Measurements from ENCODE around the gene CHST5. TPM values are rescaled to one million over a fixed set of nuclear protein-coding genes. Genes with fewer than 3 reads are reported as not detected.
"Not testable (repeated sequence)": the region's sequence is repeated elsewhere in the genome, so short reads cannot be mapped to it uniquely, and the experiment has no call there.

Gene CHST5
- total RNA-seq, 4 donors from 2014 or later = 0.19 TPM; not detected in 3

DNA sequence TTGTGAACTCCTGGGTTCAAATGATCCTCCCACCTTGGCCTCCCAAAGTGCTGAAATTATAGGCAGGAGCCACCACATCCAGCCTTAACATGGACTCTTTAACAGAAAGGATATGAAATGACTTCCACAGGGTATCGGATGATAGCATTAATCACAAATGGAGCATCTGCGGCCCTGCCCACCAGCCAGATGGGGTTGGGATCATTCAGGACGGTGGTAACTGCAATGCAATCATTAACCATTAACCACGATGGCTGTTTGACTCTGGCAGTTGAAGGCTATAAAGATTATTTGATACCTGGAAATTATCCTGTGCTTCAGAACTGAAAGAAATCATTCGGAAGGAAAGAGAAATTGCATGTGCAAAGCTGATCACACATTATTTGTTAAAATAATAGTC, 5.3 kb upstream of the CHST5 start:
- H3K27me3 ChIP-seq = no peaks in the 10 kb centered on the region
- no peaks in the 10 kb centered on the region for H3K4me1 ChIP-seq
- no peak for DNase-seq
- no peaks in the 10 kb centered on the region for H3K9me3 ChIP-seq
- TF ChIP-seq, protein P1, sequence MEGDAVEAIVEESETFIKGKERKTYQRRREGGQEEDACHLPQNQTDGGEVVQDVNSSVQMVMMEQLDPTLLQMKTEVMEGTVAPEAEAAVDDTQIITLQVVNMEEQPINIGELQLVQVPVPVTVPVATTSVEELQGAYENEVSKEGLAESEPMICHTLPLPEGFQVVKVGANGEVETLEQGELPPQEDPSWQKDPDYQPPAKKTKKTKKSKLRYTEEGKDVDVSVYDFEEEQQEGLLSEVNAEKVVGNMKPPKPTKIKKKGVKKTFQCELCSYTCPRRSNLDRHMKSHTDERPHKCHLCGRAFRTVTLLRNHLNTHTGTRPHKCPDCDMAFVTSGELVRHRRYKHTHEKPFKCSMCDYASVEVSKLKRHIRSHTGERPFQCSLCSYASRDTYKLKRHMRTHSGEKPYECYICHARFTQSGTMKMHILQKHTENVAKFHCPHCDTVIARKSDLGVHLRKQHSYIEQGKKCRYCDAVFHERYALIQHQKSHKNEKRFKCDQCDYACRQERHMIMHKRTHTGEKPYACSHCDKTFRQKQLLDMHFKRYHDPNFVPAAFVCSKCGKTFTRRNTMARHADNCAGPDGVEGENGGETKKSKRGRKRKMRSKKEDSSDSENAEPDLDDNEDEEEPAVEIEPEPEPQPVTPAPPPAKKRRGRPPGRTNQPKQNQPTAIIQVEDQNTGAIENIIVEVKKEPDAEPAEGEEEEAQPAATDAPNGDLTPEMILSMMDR (IDR thresholded peaks at IDR 0.05) = no peak
- no peak for TF ChIP-seq POLR2A (IDR thresholded peaks at IDR 0.05)
- no peak overlapping the region for H3K4me3 ChIP-seq
- WGBS, 2 donors = 87 to 94% methylated on average over 5 of the region's 5 CpGs
- H3K27ac ChIP-seq = no peak overlapping the region
- intact Hi-C loops (cut with DNase I) = no loop called here
- H3K36me3 ChIP-seq = peaks cover 0 to 18% (median 0%) of the 10 kb centered on the region in 3 donors

DNA sequence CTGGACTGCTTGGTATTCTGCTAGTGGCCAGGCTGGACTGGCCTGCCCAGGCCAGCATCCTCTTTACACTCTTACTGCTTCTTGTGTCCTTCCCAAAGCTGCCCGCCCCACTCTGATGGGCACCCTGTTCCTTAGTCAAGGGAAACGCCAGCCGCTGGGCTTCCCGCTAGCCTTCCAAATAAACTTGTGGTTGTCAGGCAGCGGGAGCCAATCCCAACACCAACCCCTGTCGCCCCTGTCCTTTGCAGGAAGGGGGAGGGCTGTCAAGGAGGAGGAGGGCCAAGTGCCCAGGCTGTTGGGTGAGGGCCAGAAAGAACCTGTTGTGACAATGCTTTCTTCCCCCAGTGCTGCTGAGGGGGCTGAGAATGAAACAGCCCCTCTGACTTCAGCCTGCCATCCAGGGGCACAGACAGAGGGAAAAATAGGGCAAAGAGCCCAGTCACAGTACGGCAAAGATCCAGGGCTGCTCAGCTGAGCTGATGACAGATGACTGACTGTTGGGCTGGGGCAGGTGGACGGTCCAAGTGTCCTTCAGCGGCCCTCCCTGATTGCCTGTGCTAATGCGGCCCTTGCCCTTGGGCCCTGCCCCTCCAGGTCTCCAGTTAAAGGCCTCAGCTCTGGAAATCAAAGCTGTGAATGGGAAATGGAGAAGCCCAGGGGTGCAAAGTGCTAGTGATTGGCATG, 3.1 kb upstream of the CHST5 start:
- H3K27me3 ChIP-seq; H3K4me3 ChIP-seq; H3K27ac ChIP-seq; DNase-seq; H3K9me3 ChIP-seq; intact Hi-C loops (cut with DNase I); H3K4me1 ChIP-seq; H3K36me3 ChIP-seq: not testable (repeated sequence)
- WGBS, 2 donors = 74% methylated on average over 3 of the region's 10 CpGs; no CpG with 5 or more reads in 1 of the 2 donors

DNA sequence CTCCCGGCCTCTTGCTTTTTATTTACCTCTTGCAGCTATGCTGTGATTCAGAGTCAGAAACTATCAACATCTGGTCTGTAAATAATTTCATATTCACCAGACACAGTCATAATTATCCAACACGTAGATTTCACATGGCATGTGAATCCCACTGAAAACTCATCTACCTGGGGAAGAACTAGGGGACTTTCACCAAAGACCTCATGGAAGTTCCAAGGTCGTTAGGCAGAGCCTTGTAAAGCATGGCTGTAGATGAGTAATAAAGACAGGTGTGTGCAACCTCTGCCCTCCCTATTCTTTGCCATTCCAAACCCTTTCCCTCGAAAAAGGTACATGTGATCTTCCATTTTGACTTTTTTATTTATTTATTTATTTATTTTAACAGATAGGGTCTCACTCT, 1.9 kb upstream of the CHST5 start:
- Histone ChIP-seq H3K9me3 (no peaks in the 10 kb centered on the region), H3K27me3 (no peaks in the 10 kb centered on the region), H3K36me3 (peaks cover 0 to 5% (median 0%) of the 10 kb centered on the region in 3 donors), H3K27ac (no peak overlapping the region), H3K4me3 (no peak overlapping the region), H3K4me1 (no peaks in the 10 kb centered on the region)
- intact Hi-C loops (cut with DNase I) = no loop called here
- 73 to 76% methylated on average over 4 of the region's 4 CpGs for WGBS, 2 donors
- TF ChIP-seq, protein P1 (IDR thresholded peaks at IDR 0.05) = no peak
- TF ChIP-seq POLR2A (IDR thresholded peaks at IDR 0.05) = no peak
- DNase-seq = no peak

DNA sequence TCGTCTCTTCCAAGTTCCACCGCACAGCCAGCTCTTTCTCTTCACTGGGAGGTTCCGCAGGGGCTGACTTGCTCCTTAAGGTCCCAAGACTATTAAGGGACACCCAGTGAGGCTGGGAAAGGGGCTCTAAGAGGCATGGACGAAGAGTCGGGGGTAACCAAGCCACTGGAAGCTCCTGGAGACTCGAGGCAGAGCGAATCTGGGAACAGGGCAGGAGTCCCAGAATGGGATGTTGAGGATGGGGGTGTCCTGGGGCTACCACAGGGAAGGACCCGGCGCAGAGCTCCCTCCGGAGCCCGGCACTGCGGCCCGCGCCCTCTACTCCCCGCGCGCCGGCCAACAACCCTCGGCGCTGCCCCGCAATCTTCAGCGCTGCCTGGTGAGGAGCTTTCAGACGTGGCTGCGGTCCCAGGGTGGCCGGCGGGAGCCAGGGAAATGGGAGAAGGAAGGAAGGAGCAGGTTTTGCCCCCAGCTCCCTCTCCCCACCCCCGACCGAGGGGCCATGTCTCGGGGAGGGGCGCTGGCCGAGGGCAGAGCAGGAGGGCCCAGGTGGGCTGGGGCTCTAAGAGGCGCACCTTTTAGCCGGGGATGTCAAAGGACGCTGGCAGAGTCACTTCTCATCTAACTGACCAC, 581 bp downstream of the CHST5 start:
- Histone ChIP-seq H3K4me3 (no peak overlapping the region), H3K9me3 (no peaks in the 10 kb centered on the region), H3K4me1 (no peaks in the 10 kb centered on the region), H3K36me3 (no peaks in the 10 kb centered on the region), H3K27me3 (no peaks in the 10 kb centered on the region), H3K27ac (no peak overlapping the region)
- WGBS, 2 donors = 50 to 90% methylated on average over 4 to 5 of the region's 34 CpGs
- DNase-seq = no peak
- intact Hi-C loops (cut with DNase I) = no loop called here
- TF ChIP-seq, protein P1 (IDR thresholded peaks at IDR 0.05) = no peak
- TF ChIP-seq POLR2A (IDR thresholded peaks at IDR 0.05) = no peak

DNA sequence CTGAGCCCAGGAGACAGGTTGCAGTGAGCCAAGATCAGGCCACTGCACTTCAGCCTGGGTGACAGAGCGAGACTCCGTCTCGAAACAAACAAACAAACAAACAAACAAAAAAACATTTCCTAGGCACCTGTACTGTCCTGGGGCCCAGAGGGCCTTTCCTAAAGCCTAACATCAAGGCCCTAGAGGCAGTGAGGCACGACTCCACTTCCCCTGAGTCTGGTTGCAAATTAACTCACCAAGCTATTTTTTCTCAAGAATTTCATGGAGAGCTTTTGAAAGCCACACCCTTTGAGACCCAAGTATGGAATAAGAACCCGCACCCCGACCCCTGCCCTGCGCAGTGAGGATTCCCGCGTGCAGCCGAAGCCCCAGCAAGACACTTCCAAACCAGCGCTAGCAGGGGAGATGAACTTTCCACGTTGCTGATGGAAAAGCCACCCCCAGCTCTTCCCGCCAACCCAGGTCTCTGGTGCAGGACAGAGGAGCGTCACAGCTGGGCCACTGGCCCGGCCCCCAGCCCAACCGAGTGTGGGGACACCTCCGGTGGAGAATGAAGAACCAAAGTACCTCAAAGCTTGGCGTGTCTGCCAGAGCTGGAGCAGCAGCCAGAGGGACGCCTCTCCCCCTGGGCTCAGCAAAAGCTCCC, 1.2 kb downstream of the CHST5 start:
- intact Hi-C loops (cut with DNase I) = no loop called here
- Histone ChIP-seq H3K9me3 (no peaks in the 10 kb centered on the region), H3K36me3 (no peaks in the 10 kb centered on the region), H3K27me3 (no peaks in the 10 kb centered on the region), H3K4me1 (no peaks in the 10 kb centered on the region), H3K27ac (no peak overlapping the region), H3K4me3 (no peak overlapping the region)
- no peak for TF ChIP-seq POLR2A (IDR thresholded peaks at IDR 0.05)
- TF ChIP-seq, protein P1 (IDR thresholded peaks at IDR 0.05) = no peak
- no peak for DNase-seq
- 78 to 84% methylated on average over 4 to 11 of the region's 19 CpGs for WGBS, 2 donors

Data from esophagus squamous epithelium (tissue), 5 donors.